Naive thymus-derived CD4-positive, alpha-beta T cell (primary cell): ENCODE results near the gene PAF1. TPM values are rescaled to one million over a fixed set of nuclear protein-coding genes. Genes with fewer than 3 reads are reported as not detected.

Source experiments
- ATAC-seq: fragments of 150-1000 bp; cut with Tn5 transposase; 2 replicates; pipeline ENCODE4 v1.10.0; 2021; ENCODE audit warnings: mild to moderate bottlenecking, moderate library complexity
- CTCF ChIA-PET: fragments of 350-600 bp; sonication (Branson Sonifier 250); formaldehyde crosslinking; loops from one replicate; lab custom pipeline; 2021; ENCODE audit warnings: antibody characterized with exemption; lab: Charles Lee
- POLR2A ChIA-PET: fragments of 350-600 bp; sonication (Branson Sonifier 250); formaldehyde crosslinking; loops from one replicate; lab custom pipeline; 2021; ENCODE audit warnings: antibody characterized with exemption, inconsistent platforms; lab: Charles Lee
- DNase-seq, 9 donors: peaks; one replicate each; pipeline versions ENCODE4 v3.0.0 to v3.0.0-alpha.2; 2020 to 2022; ENCODE audit warnings: mixed read lengths in 1 of 9
- H3K27ac ChIP-seq: one replicate; pipeline ENCODE4 v1.7.0; 2013; ENCODE audit warnings: mild to moderate bottlenecking, low read depth, low read length, moderate library complexity
- H3K27me3 ChIP-seq, 2 donors: one replicate each; pipeline ENCODE4 v1.7.0; 2013; ENCODE audit warnings: low read length in 2 of 2, mild to moderate bottlenecking in 2 of 2, moderate library complexity in 2 of 2; ENCODE audit not compliant: control insufficient read depth in 2 of 2, insufficient read depth in 2 of 2
- H3K36me3 ChIP-seq, 3 experiments: 1 replicate in 2 of 3; 2 replicates in 1 of 3; pipeline ENCODE4 v1.7.0; 2013; ENCODE audit warnings: low read length in 3 of 3, mild to moderate bottlenecking in 3 of 3, moderate library complexity in 1 of 3; ENCODE audit not compliant: insufficient read depth in 3 of 3, control insufficient read depth in 2 of 3
- H3K4me1 ChIP-seq, 2 donors: one replicate each; pipeline ENCODE4 v1.7.0; 2013; ENCODE audit warnings: low read length in 2 of 2, mild to moderate bottlenecking in 2 of 2, moderate library complexity in 1 of 2; ENCODE audit not compliant: control insufficient read depth in 2 of 2, insufficient read depth in 2 of 2
- H3K4me3 ChIP-seq: 2 replicates; pipeline ENCODE4 v1.7.0; 2013; ENCODE audit warnings: mild to moderate bottlenecking, low read length
- H3K9me3 ChIP-seq, 3 experiments: 1 replicate in 2 of 3; 2 replicates in 1 of 3; pipeline ENCODE4 v1.7.0; 2013; ENCODE audit warnings: low read length in 3 of 3; ENCODE audit not compliant: control insufficient read depth in 2 of 3
- H3K27ac Mint-ChIP-seq, 9 donors: one replicate each; pipeline ENCODE4 v1.8.0; 2020 to 2022; ENCODE audit warnings: mixed read lengths in 9 of 9, mild to moderate bottlenecking in 8 of 9, moderate library complexity in 5 of 9, inconsistent platforms in 2 of 9
- H3K27me3 Mint-ChIP-seq, 5 donors: one replicate each; pipeline ENCODE4 v1.8.0; 2021 to 2022; ENCODE audit warnings: mixed read lengths in 5 of 5, mild to moderate bottlenecking in 1 of 5
- H3K36me3 Mint-ChIP-seq, 5 donors: one replicate each; pipeline ENCODE4 v1.8.0; 2020 to 2022; ENCODE audit warnings: mixed read lengths in 5 of 5, mild to moderate bottlenecking in 3 of 5, inconsistent platforms in 1 of 5
- H3K4me1 Mint-ChIP-seq, 7 donors: one replicate each; pipeline ENCODE4 v1.8.0; 2020 to 2022; ENCODE audit warnings: mixed read lengths in 7 of 7, mild to moderate bottlenecking in 3 of 7, inconsistent platforms in 1 of 7
- H3K4me3 Mint-ChIP-seq, 10 donors: one replicate each; pipeline ENCODE4 v1.8.0; 2020 to 2022; ENCODE audit warnings: mild to moderate bottlenecking in 10 of 10, mixed read lengths in 10 of 10, moderate library complexity in 6 of 10, inconsistent platforms in 2 of 10
- H3K9me3 Mint-ChIP-seq, 11 donors: one replicate each; pipeline ENCODE4 v1.8.0; 2020 to 2022; ENCODE audit warnings: mixed read lengths in 11 of 11, mild to moderate bottlenecking in 4 of 11, inconsistent platforms in 1 of 11, moderate library complexity in 1 of 11
- intact Hi-C, 2 donors: fragments of 100-400 bp; cut with micrococcal nuclease; formaldehyde crosslinking; loops; one replicate each; pipeline ENCODE4 v1.15.1; 2023
- polyA plus RNA-seq, 2 donors: library from polyadenylated mRNA; unstranded; fragments of 300-500 nt; fragmentation: Illumina TruSeq; gene quantifications; one replicate each; pipeline ENCODE4 v1.2.3, GENCODE V29; 2021
- total RNA-seq, 6 experiments: library from RNA in 5 of 6; stranded (reverse) in 5 of 6; gene quantifications; 1 replicate in 5 of 6; 2 replicates in 1 of 6; pipeline ENCODE4 v1.2.3 and lab custom pipeline; 2021 to 2026

The PAF1 gene
- total and polyA plus RNA-seq, 7 experiments from 2014 or later = 35.8 to 104 (median 55.5) TPM

DNA sequence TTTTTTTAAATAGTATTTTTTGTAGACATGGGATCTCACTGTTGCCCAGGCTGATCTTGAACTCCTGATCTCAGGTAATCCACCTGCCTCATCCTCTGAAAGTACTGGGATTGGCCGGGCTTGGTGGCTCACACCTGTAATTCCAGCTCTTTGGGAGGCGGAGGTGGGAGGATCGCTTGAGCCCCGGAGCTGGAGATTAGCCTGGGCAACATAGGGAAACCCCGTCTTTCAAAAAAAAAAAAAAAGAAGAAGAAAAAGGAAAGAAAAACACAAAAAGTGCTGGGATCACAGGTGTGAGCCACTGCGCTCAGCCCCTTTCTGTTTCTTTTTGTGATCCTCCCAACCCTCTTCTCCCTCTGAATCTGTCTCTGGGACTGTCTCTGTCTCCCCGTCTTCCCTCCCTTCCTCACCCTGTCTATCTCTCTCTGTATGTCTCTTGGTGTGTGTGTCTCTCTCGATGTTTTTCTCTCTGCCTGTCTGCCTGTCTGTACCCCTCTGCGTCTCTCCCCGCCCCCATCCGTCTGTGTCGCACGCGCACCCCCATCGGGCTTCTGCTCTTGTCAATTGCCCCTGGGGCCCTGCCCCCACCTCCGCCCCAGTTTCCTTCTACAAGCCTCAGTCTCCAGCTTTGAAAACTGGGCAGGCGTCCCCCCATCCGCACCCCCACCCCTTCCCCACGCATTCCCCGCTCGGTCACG, 15.2 kb upstream of the PAF1 start:
- Mint-ChIP-seq H3K9me3 (peaks cover 0 to 16% (median 0%) of the 10 kb centered on the region in 11 donors), H3K4me1 (peaks cover 29 to 67% (median 48%) of the 10 kb centered on the region in 7 donors), H3K27ac (peak overlapping the region; percentile 88 to 99 (median 97)), H3K27me3 (peaks cover 0 to 3% (median 0%) of the 10 kb centered on the region in 5 donors), H3K4me3 (peak overlapping the region; percentile 89 to 99 (median 92)), H3K36me3 (peaks cover 13 to 26% (median 17%) of the 10 kb centered on the region in 5 donors)
- CTCF ChIA-PET = interaction anchor here (4.3 kb wide), 1 partner anchor 9 kb away, joined by 50 read pairs; no protein-coding TSS in a partner anchor
- H3K27me3 ChIP-seq = no peaks in the 10 kb centered on the region
- intact Hi-C loops = loop anchor here in 1 of 2 donors (1.0 kb wide), 1 partner anchor 64 kb away; the partner anchor contains the start of gene SAMD4B
- peaks cover 12 to 23% (median 14%) of the 10 kb centered on the region in 3 experiments for H3K36me3 ChIP-seq
- H3K4me3 ChIP-seq = peak overlapping the region; percentile 100
- POLR2A ChIA-PET = interaction anchor here (0.6 to 5.1 kb wide), 9 partner anchors 8 to 71 kb away, joined by 3 to 193 read pairs (median 17); partner anchors contain the start of genes GMFG, MED29, PAF1 and RPS16
- peaks cover 41 to 53% of the 10 kb centered on the region in 2 donors for H3K4me1 ChIP-seq
- DNase-seq (peak in 7 of 9 donors; percentile 77 to 95 (median 94)), ATAC-seq (peak; percentile 19)
- H3K27ac ChIP-seq = peak overlapping the region; percentile 100
- H3K9me3 ChIP-seq = no peaks in the 10 kb centered on the region

DNA sequence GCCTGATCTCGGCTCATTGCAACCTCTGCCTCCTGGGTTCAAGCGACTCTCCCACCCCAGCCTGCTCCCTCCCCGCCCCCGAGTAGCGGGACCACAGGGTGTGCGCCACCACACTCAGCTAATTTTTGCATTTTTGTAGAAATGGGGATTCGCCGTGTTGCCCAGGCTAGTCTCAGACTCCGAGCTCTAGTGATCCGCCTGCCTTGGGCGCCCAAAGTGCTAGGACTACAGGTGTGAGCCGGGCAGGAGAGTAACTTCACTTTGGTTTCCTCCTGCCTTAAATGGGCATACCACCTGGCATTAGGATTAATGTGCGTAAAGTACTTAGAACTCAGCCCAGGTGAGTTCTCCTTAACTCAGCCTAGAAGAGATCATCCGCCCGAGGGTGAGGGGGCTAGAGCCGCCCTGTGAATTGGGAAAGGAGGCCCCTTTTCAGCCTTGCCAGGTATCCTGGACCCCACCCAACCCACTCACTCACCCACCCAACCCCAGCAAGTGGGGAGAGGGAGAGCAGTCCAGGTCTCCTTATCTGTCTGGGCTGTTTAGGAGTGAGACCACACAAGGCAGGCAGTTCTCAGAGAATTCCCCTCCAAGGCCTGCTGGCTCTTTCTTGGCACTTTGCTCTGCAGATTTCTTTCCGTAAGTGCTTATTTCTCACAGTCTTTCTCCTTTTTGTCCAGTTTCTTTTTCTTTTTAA, 14.5 kb upstream of the PAF1 start:
- ChIA-PET POLR2A (interaction anchor here (0.6 to 9.5 kb wide), 12 partner anchors 7 to 563 kb away, joined by 3 to 193 read pairs (median 5); partner anchors contain the start of genes GMFG, MED29, PAF1 and RPS16), CTCF (interaction anchor here (0.7 to 4.3 kb wide), 2 partner anchors 8 to 14 kb away, joined by 3 to 50 read pairs; partner anchors contain the start of gene MED29)
- Histone ChIP-seq H3K9me3 (no peaks in the 10 kb centered on the region), H3K4me1 (peaks cover 39 to 53% of the 10 kb centered on the region in 2 donors), H3K4me3 (peak overlapping the region; percentile 100), H3K27me3 (no peaks in the 10 kb centered on the region), H3K36me3 (peaks cover 12 to 23% (median 14%) of the 10 kb centered on the region in 3 experiments), H3K27ac (peak overlapping the region; percentile 100)
- peaks cover 0 to 16% (median 0%) of the 10 kb centered on the region in 11 donors for H3K9me3 Mint-ChIP-seq
- no peak for ATAC-seq
- peak in 5 of 9 donors; percentile 31 to 50 (median 39) for DNase-seq
- H3K4me3 Mint-ChIP-seq = peak overlapping the region; percentile 89 to 99 (median 92)
- H3K36me3 Mint-ChIP-seq = peaks cover 13 to 22% (median 17%) of the 10 kb centered on the region in 5 donors
- intact Hi-C loops = no loop called here
- H3K4me1 Mint-ChIP-seq = peaks cover 26 to 64% (median 45%) of the 10 kb centered on the region in 7 donors
- H3K27ac Mint-ChIP-seq = peak overlapping the region; percentile 88 to 99 (median 97)
- peaks cover 0 to 3% (median 0%) of the 10 kb centered on the region in 5 donors for H3K27me3 Mint-ChIP-seq

DNA sequence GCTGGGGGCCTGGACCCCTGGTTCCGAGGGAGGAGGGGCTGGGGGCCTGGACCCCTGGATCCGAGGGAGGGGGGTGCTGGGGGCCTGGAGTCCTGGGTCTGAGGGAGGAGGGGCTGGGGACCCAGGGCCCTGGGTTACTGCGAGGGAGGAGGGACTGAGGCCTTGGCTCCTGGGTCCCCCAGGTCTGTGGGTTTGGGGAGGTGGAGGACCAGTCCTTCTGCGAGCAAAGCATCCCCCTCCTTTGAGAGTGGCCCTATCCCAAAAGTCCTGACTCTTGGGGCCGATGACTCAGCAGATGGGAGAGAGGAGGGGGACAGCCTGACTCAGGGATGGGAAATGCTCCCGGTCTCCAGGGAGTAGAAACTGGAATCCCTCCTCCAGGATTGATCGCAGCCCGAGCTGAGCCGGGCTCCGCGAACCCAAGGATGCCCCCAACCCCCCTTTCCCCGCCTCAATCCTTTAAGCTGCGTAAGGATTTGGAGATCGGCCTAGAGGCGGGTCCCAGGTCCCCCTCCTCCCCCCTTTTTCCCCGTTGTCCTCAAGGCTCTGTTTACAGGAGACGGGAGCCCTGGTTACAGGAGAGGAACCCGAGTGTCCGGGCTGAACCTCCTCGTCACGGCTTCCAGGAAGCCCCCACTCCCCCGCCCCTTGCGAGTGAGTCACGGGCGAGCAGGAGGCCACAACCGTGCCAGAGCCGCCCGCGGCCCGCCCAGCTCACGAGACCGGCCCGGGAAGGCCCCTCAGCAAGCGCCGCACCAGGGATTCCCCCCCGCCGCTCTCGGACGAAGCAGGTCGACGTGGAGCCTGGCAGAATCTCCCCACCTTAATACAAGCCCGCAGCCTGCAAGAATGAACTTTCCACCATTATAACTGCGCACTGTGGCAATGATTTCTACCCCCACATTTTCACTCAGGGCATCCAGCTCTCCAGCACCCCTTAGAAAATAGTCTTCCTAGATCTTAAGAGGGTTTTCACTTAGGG, 12.7 kb upstream of the PAF1 start:
- Mint-ChIP-seq H3K27me3 (peaks cover 0 to 3% (median 0%) of the 10 kb centered on the region in 5 donors), H3K4me3 (peak overlapping the region; percentile 63 to 99 (median 86)), H3K4me1 (peaks cover 33 to 72% (median 58%) of the 10 kb centered on the region in 7 donors), H3K27ac (peak overlapping the region; percentile 87 to 99 (median 96)), H3K36me3 (peaks cover 9 to 20% (median 13%) of the 10 kb centered on the region in 5 donors), H3K9me3 (peaks cover 0 to 12% (median 0%) of the 10 kb centered on the region in 11 donors)
- no peaks in the 10 kb centered on the region for H3K27me3 ChIP-seq
- H3K4me3 ChIP-seq = peak overlapping the region; percentile 88
- intact Hi-C loops = loop anchor here in 1 of 2 donors (2.0 kb wide), 1 partner anchor 553 kb away; no protein-coding TSS in a partner anchor
- H3K27ac ChIP-seq = peak overlapping the region; percentile 100
- POLR2A ChIA-PET = interaction anchor here (0.7 to 10.1 kb wide), 12 partner anchors 8 to 275 kb away, joined by 3 to 250 read pairs (median 6); partner anchors contain the start of genes GMFG, MED29, PAF1 and PLEKHG2
- H3K36me3 ChIP-seq = peaks cover 10 to 20% (median 10%) of the 10 kb centered on the region in 3 experiments
- CTCF ChIA-PET = no interaction called here
- no peaks in the 10 kb centered on the region for H3K9me3 ChIP-seq
- DNase-seq = peak; percentile 71 to 98 (median 81)
- H3K4me1 ChIP-seq = peaks cover 36 to 60% of the 10 kb centered on the region in 2 donors
- peak; percentile 57 for ATAC-seq

DNA sequence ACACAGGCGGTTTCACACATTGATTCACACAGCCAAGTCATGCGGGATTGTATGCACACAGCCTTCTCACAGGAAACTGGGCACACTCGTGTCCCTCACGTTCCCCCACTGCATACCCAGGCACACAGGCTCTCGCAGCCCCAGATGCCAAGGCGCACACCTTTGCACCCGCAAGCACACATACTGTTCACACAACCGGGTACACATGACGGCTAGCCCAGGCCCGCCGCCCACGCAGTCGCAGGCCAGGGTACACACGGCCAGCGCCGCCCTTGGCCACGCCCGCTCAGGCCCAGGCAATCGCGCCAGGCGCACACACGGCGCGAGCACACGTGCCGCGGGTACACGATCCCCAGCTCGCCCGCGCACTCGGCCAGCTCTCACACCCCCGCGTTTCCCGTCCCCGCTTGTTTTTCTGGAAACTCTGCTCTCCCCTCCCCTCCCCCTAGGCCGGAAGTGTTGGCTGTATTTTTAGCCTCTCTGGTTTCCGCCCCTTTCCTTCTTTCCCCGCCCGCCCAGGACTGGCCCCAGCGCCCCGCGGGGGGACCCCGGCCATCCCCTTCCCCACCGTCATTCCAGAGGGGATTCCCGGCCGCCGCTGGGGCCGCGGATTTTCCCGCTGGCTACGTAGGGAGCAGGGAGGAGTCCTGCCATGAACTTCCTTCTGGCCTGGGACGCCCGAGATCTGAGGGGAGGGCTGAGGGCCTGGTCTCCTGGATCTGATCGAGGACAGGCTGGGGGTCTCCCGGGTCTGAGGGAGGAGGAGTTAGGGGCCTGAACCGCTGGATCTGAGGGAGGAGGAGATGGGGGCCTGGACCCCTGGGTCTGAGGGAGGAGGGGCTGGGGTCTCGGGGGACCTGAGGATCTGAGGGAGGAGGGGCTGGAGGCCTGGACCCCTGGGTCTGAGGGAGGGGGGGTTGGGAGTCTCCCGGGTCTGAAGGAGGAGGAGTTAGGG, 11.7 kb upstream of the PAF1 start:
- Mint-ChIP-seq H3K9me3 (peaks cover 0 to 10% (median 0%) of the 10 kb centered on the region in 11 donors), H3K36me3 (peaks cover 0 to 14% (median 4%) of the 10 kb centered on the region in 5 donors), H3K4me3 (peak overlapping the region; percentile 63 to 99 (median 86)), H3K27me3 (peaks cover 0 to 3% (median 0%) of the 10 kb centered on the region in 5 donors), H3K4me1 (peaks cover 40 to 73% (median 66%) of the 10 kb centered on the region in 7 donors), H3K27ac (peak overlapping the region; percentile 87 to 99 (median 97))
- Histone ChIP-seq H3K27me3 (no peaks in the 10 kb centered on the region), H3K4me1 (peaks cover 44 to 65% of the 10 kb centered on the region in 2 donors), H3K27ac (peak overlapping the region; percentile 100), H3K9me3 (no peaks in the 10 kb centered on the region), H3K4me3 (peak overlapping the region; percentile 88), H3K36me3 (peaks cover under 1 to 10% (median under 1%) of the 10 kb centered on the region in 3 experiments)
- ChIA-PET POLR2A (interaction anchor here (0.7 to 10.1 kb wide), 12 partner anchors 9 to 1288 kb away, joined by 3 to 250 read pairs (median 8); partner anchors contain the start of genes GMFG, MED29, PAF1 and PLEKHG2), CTCF (interaction anchor here (2.5 to 7.4 kb wide), 2 partner anchors 9 to 12 kb away, joined by 6 to 121 read pairs; partner anchors contain the start of genes MED29, PAF1 and PLEKHG2)
- intact Hi-C loops = loop anchor here (1.0 to 2.0 kb wide), 3 partner anchors 10 to 552 kb away; partner anchors contain the start of genes MED29 (in 2 of the 2), PAF1 (in 2 of the 2) and PLEKHG2 (in 1 of the 2)
- peak; percentile 57 to 89 (median 81) for DNase-seq
- ATAC-seq = peak; percentile 4
